Effector memory CD4-positive, alpha-beta T cell (primary cell): Measurements from ENCODE around the gene PDE4D.
"Not testable (repeated sequence)": the region's sequence is repeated elsewhere in the genome, so short reads cannot be mapped to it uniquely, and the experiment has no call there.

Source experiments
- DNase-seq, 3 donors: peaks; one replicate each; pipeline ENCODE4 v3.0.0-alpha.2; 2020
- H3K27ac ChIP-seq: 2 replicates; pipeline ENCODE4 v1.7.0; 2013; ENCODE audit warnings: mild to moderate bottlenecking, low read length, moderate library complexity; ENCODE audit not compliant: insufficient read depth, poor library complexity, severe bottlenecking
- H3K27me3 ChIP-seq: replicated peaks from 2 replicates; pipeline ENCODE4 v1.7.0; 2013; ENCODE audit warnings: mild to moderate bottlenecking, low read length; ENCODE audit not compliant: insufficient read depth, control insufficient read depth, poor library complexity, severe bottlenecking
- H3K36me3 ChIP-seq: 2 replicates; pipeline ENCODE4 v1.7.0; 2013; ENCODE audit warnings: mild to moderate bottlenecking, low read length, moderate library complexity; ENCODE audit not compliant: control insufficient read depth, insufficient read depth
- H3K4me1 ChIP-seq: 2 replicates; pipeline ENCODE4 v1.7.0; 2013; ENCODE audit warnings: low read length, mild to moderate bottlenecking; ENCODE audit not compliant: control insufficient read depth, insufficient read depth, poor library complexity, severe bottlenecking
- H3K4me3 ChIP-seq: 2 replicates; pipeline ENCODE4 v1.7.0; 2013; ENCODE audit warnings: low read length, low read depth, mild to moderate bottlenecking; ENCODE audit not compliant: insufficient read depth, poor library complexity, severe bottlenecking
- H3K9me3 ChIP-seq: 2 replicates; pipeline ENCODE4 v1.7.0; 2013; ENCODE audit warnings: mild to moderate bottlenecking, low read length, moderate library complexity; ENCODE audit not compliant: control insufficient read depth

The PDE4D gene

DNA sequence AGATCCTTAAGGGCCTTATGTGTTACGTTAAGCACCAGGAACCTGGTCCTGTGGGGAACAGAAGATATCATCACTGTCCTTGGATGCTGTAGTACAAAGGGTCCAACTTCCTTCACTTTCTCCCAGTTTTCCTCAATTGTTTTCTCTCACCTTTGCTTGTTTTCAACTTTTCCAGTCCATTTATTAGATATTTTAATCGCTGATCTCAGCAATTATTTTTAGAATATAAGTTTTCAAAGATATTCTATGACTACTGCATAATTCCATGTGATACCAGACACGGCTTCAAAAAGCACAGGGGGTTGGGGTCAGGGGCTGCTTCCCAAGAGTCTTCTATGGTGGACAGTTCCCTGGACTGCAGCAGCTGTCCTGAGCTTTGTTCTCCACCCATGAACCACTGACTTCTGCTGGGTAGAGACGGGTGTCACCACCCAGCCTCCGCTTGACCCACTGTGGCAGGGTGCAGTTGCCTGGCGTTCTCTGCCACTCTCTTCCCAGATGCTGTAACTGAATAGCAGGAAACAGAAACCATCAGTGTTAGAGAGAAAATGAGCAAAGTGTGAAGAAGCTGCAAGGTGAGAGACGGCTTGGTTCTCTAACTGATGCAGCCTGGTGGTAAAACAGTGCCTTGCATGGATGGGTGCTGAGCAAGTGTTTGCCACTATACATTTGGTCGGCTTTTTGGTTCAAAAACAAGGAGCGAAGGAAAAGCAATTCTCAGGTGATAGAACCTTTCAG is 927.7 kb downstream of the PDE4D start:
- Histone ChIP-seq H3K27ac (no peak overlapping the region), H3K27me3 (no peaks in the 10 kb centered on the region), H3K4me1 (no peaks in the 10 kb centered on the region), H3K9me3 (no peaks in the 10 kb centered on the region), H3K36me3 (no peaks in the 10 kb centered on the region), H3K4me3 (no peak overlapping the region)
- no peak for DNase-seq

DNA sequence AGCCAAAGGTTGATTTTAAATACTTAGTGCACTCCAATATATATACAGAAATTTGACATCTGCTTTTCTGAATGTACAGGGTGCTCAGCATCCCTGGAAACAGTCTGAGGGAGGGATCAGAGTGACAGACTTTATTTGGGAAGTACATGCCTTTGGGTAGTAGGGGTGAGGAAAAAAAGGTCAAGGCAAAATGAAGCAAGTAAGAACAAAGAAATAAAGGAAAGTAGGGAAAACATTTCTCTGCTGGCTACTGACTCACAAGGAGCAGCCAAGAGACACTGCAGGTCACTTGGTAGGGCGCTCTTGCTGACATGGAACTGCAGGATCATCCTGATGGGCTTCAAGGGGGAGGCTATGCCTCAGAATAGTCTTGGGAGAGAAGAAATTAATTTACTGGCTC is 929.7 kb downstream of the PDE4D start:
- H3K4me3 ChIP-seq: no peak overlapping the region
- no peak overlapping the region for H3K27ac ChIP-seq
- no peaks in the 10 kb centered on the region for H3K27me3 ChIP-seq
- no peak for DNase-seq
- no peaks in the 10 kb centered on the region for H3K36me3 ChIP-seq
- no peaks in the 10 kb centered on the region for H3K9me3 ChIP-seq
- no peaks in the 10 kb centered on the region for H3K4me1 ChIP-seq

DNA sequence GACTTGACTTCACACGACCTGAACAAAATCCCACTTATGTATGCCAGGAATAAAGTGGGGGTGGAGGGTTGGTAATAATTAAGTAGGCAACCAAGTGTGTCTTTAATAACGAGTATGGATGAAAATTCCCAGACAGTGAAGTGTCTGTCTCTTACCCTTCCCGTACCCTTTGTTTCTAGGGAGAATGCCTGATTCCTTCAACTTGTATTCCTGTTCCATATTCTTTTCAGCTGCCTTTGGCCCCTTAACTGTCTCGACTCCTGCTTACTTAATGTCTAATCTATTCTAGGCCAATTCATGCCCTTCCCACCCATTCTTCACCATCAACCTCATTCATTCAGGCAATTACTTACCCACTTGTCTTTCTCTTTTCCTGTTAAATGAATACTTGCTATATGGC is 930.2 kb downstream of the PDE4D start:
- Histone ChIP-seq H3K27me3 (no peaks in the 10 kb centered on the region), H3K4me3 (no peak overlapping the region), H3K36me3 (no peaks in the 10 kb centered on the region), H3K27ac (no peak overlapping the region), H3K9me3 (no peaks in the 10 kb centered on the region), H3K4me1 (no peaks in the 10 kb centered on the region)
- DNase-seq: no peak

DNA sequence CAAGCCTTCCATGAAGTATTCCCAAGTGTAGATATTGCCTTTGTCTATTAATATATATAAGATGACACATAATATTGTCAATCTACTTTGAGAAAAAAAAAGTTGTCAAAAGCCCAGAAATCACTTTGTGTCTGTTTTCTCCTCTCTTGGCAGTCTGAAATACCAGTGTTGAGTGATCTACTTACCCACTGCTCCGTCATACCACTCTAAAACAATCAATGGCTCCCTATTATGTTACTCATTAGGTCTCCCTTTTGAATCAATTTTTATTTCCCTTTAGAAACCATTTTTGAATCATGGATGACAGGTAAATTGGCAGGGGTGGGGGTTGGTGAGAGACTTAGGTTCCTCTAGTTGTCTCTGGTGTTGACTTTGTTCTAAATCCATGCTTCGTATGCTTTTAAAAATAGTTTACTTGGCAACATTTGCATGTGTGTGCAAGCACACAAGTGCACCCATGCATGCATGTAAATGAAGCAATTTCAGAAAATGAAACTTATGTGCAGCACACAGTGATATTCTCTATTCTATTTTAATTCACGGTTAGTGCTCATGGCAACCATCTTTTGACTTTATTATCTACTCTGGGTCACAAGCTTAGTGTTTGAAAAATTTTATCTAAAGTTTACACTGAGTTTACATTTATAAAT is 931.8 kb downstream of the PDE4D start:
- H3K36me3 ChIP-seq: no peaks in the 10 kb centered on the region
- H3K4me3 ChIP-seq: no peak overlapping the region
- no peak for DNase-seq
- no peaks in the 10 kb centered on the region for H3K4me1 ChIP-seq
- no peaks in the 10 kb centered on the region for H3K9me3 ChIP-seq
- H3K27me3 ChIP-seq: no peaks in the 10 kb centered on the region
- no peak overlapping the region for H3K27ac ChIP-seq

DNA sequence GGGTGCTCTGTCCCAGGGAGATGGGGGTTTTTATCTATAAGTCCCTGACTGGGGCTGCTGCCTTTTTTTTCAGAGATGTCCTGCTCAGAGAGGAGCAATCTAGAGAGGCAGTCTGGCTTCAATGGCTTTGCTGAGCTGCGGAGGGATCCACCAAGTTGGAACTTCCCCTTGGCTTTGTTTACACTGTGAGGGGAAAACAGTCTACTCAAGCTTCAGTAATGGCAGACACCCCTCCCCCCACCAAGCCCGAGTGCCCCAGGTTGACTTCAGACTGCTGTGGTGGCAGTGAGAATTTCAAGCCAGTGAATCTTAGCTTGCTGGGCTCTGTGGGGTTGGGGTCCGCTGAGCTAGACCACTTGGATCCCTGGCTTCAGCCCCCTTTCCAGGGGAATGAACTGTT is 934.8 kb downstream of the PDE4D start:
- Histone ChIP-seq H3K27me3 (no peaks in the 10 kb centered on the region), H3K9me3 (no peaks in the 10 kb centered on the region), H3K27ac (no peak overlapping the region), H3K4me3 (no peak overlapping the region), H3K36me3 (no peaks in the 10 kb centered on the region), H3K4me1 (no peaks in the 10 kb centered on the region)
- no peak for DNase-seq

DNA sequence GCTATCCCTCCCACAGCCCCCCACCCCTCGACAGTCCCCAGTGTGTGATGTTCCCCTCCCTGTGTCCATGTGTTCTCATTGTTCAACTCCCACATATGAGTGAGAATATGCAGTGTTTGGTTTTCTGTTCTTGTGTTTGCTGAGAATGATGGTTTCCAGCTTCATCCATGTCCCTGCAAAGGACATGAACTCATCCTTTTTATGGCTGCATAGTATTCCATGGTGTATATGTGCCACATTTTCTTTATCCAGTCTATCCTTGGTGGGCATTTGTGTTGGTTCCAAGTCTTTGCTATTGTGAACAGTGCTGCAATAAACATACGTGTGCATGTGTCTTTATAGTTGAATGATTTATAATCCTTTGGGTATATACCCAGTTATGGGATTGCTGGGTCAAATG is 940.3 kb downstream of the PDE4D start:
- not testable (repeated sequence) for H3K36me3 ChIP-seq, H3K9me3 ChIP-seq, H3K4me3 ChIP-seq, H3K4me1 ChIP-seq, H3K27me3 ChIP-seq, DNase-seq, H3K27ac ChIP-seq

DNA sequence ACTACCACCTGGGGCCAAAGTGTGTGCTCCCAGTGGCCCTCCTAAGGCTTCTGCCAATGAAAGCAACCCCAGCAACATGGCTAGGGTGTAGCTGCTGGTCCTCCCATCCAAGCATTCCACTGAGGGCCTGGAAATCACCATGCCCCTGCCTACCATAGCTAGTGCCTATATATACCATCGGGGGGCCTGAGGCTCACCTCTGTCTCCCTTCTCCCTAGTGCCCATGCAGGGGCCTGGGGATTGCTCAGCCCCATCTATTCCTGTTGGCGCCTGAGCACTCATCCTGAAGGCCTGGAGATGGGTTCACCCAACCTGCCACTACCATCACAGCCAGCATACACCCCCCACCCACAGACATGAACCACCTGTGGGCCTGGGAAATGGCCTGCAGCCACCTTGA is 943.3 kb downstream of the PDE4D start:
- H3K36me3 ChIP-seq: no peaks in the 10 kb centered on the region
- H3K27ac ChIP-seq: no peak overlapping the region
- H3K27me3 ChIP-seq: no peaks in the 10 kb centered on the region
- no peak for DNase-seq
- no peaks in the 10 kb centered on the region for H3K9me3 ChIP-seq
- no peaks in the 10 kb centered on the region for H3K4me1 ChIP-seq
- H3K4me3 ChIP-seq: no peak overlapping the region

DNA sequence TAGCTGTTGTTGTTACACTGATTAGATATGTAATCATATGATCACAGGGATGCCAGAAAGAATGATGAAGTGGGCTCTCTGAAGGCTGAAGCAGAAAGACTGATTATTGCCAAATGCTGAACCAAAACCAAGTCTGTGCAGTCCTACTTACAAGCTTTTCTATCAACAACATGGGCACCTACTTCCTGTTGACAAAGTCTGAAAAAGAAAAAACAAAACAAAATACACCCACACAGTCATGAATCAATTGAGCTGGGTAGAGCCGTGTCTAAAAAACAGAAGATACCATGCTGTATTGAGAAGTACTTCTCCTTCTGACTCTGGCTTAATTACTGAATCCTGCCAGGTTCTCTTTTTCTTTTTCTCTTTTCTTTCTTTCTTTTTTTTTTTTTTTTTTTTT is 947.3 kb downstream of the PDE4D start:
- H3K9me3 ChIP-seq: no peaks in the 10 kb centered on the region
- DNase-seq: no peak
- no peaks in the 10 kb centered on the region for H3K4me1 ChIP-seq
- no peaks in the 10 kb centered on the region for H3K27me3 ChIP-seq
- no peaks in the 10 kb centered on the region for H3K36me3 ChIP-seq
- H3K27ac ChIP-seq: no peak overlapping the region
- no peak overlapping the region for H3K4me3 ChIP-seq

DNA sequence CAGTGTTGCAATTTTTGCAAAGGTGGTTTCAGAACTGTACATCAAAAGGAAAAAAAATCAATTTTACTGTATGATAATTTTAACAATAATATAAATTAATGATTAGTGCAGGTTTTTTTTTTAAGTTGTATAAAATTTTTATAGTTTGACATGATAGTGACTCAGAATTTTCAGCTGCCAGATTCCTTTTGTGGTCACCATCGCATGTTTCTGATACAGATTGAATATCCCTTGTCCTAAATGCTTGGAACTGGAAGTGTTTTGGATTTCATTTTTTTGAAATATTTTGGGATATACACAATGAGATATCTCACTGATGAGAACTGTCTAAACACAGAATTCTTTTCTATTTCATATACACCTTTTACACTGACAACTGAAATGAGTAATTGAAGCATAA is 949.3 kb downstream of the PDE4D start:
- DNase-seq: no peak
- no peaks in the 10 kb centered on the region for H3K4me1 ChIP-seq
- H3K4me3 ChIP-seq: no peak overlapping the region
- no peaks in the 10 kb centered on the region for H3K27me3 ChIP-seq
- H3K36me3 ChIP-seq: no peaks in the 10 kb centered on the region
- H3K9me3 ChIP-seq: no peaks in the 10 kb centered on the region
- no peak overlapping the region for H3K27ac ChIP-seq

DNA sequence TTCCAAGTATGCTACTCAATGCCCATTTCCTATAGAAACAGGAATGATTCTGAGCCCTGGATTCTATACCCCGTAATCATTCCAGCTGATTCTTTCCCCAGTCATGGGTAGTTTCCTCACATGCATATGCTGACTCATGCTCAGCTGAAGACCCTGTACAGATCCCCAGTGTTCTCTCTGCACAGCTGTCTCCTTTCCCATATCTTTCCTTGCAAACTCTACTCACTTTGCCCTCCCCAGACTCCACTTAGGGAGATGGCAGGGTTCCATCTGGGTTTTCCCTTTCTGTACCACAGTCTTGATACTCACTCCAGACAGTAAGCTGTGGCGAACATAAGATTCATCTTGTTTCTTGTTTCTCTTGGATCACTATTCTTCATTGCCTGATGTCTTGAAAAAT is 953.1 kb downstream of the PDE4D start:
- H3K4me3 ChIP-seq: no peak overlapping the region
- H3K27ac ChIP-seq: no peak overlapping the region
- H3K27me3 ChIP-seq: no peaks in the 10 kb centered on the region
- DNase-seq: no peak
- H3K36me3 ChIP-seq: no peaks in the 10 kb centered on the region
- no peaks in the 10 kb centered on the region for H3K9me3 ChIP-seq
- no peaks in the 10 kb centered on the region for H3K4me1 ChIP-seq
